Globus pallidus (tissue), 1 donor: Measurements from ENCODE around the gene TMEM63C.

Source experiments
- DNase-seq: peaks from one replicate; pipeline ENCODE4 v3.0.0-alpha.2; 2015; ENCODE audit warnings: low spot score

TMEM63C gene

GRCh38 chr14:77253333-77254190 lies 72.0 kb downstream of the TMEM63C start:
- DNase-seq = no peak

- no peak for DNase-seq
Observed at GRCh38 chr14:77256694-77257093, 75.1 kb downstream of the TMEM63C start.

GRCh38 chr14:77257700-77258099 lies 76.1 kb downstream of the TMEM63C start:
- no peak for DNase-seq

- DNase-seq = no peak
Observed at GRCh38 chr14:77258566-77258965, 77.0 kb downstream of the TMEM63C start.

- DNase-seq = no peak
Observed at GRCh38 chr14:77259025-77259715, 77.6 kb downstream of the TMEM63C start.

GRCh38 chr14:77260199-77260598 lies 78.6 kb downstream of the TMEM63C start:
- no peak for DNase-seq

- DNase-seq = peak; percentile 31
Observed at GRCh38 chr14:77260631-77261030, 79.0 kb downstream of the TMEM63C start.

GRCh38 chr14:77264466-77265186 lies 83.0 kb downstream of the TMEM63C start:
- no peak for DNase-seq

- DNase-seq = no peak
Observed at GRCh38 chr14:77265187-77265515, 83.6 kb downstream of the TMEM63C start.

- no peak for DNase-seq
Observed at GRCh38 chr14:77265561-77266335, 84.2 kb downstream of the TMEM63C start.

- no peak for DNase-seq
Observed at GRCh38 chr14:77266336-77266735, 84.7 kb downstream of the TMEM63C start.

- no peak for DNase-seq
Observed at GRCh38 chr14:77267937-77268699, 86.5 kb downstream of the TMEM63C start.

- DNase-seq = no peak
Observed at GRCh38 chr14:77268989-77269600, 87.5 kb downstream of the TMEM63C start.

- DNase-seq = no peak
Observed at GRCh38 chr14:77270361-77271112, 88.9 kb downstream of the TMEM63C start.

GRCh38 chr14:77271113-77271710 lies 89.6 kb downstream of the TMEM63C start, which contains the start of gene NGB:
NGB (minus strand) TSS chr14:77271206; CDS start chr14:77270937, 269 bp downstream.
- no peak for DNase-seq

- DNase-seq = no peak
Observed at GRCh38 chr14:77272261-77272660, 90.7 kb downstream of the TMEM63C start.

GRCh38 chr14:77273796-77274195 lies 92.2 kb downstream of the TMEM63C start:
- DNase-seq = no peak

- peak; percentile 60 for DNase-seq
Observed at GRCh38 chr14:77275041-77275580, 93.5 kb downstream of the TMEM63C start.

- DNase-seq = peak; percentile 18
Observed at GRCh38 chr14:77275601-77276017, 94.0 kb downstream of the TMEM63C start.
